GM21717 (cell line): ENCODE data around the gene CT47C1.
A peak's percentile ranks its signal among the peaks of the same experiment; 100 is the strongest.
"Not testable (repeated sequence)": the region's sequence is repeated elsewhere in the genome, so short reads cannot be mapped to it uniquely, and the experiment has no call there.

Source experiments
- ATAC-seq: cut with Tn5 transposase; IDR thresholded peaks from one replicate; pipeline ENCODE4 v1.9.1; 2021; ENCODE audit warnings: mild to moderate bottlenecking, moderate library complexity; ENCODE audit not compliant: unreplicated experiment

CT47C1 gene

GRCh38 chrX:119072744-119073143 is at the start of gene CT47C1:
Gene CT47C1, plus strand, starts transcription at chrX:119072993. Its CDS starts 233 bp downstream, at chrX:119073226.
- no peak for ATAC-seq

- no peak for ATAC-seq
Observed at GRCh38 chrX:119025900-119026299, 46.9 kb upstream of the CT47C1 start.

GRCh38 chrX:119026344-119026743 is 46.4 kb upstream of the CT47C1 start:
- ATAC-seq: not testable (repeated sequence)

GRCh38 chrX:119027960-119028732 is 44.6 kb upstream of the CT47C1 start:
- not testable (repeated sequence) for ATAC-seq

GRCh38 chrX:119028733-119029330 is 44.0 kb upstream of the CT47C1 start:
- ATAC-seq: no peak

GRCh38 chrX:119029656-119030055 is 43.1 kb upstream of the CT47C1 start:
- not testable (repeated sequence) for ATAC-seq

GRCh38 chrX:119030990-119031389 is 41.8 kb upstream of the CT47C1 start:
- no peak for ATAC-seq

GRCh38 chrX:119036107-119037029 is 36.4 kb upstream of the CT47C1 start:
- no peak for ATAC-seq

- ATAC-seq: no peak
Observed at GRCh38 chrX:119040432-119040831, 32.4 kb upstream of the CT47C1 start.

GRCh38 chrX:119041175-119041574 is 31.6 kb upstream of the CT47C1 start:
- no peak for ATAC-seq

GRCh38 chrX:119042040-119042439 is 30.8 kb upstream of the CT47C1 start:
- no peak for ATAC-seq

- no peak for ATAC-seq
Observed at GRCh38 chrX:119042996-119043395, 29.8 kb upstream of the CT47C1 start.

GRCh38 chrX:119045884-119046283 is 26.9 kb upstream of the CT47C1 start:
- no peak for ATAC-seq

GRCh38 chrX:119055687-119056086 is 17.1 kb upstream of the CT47C1 start:
- no peak for ATAC-seq

GRCh38 chrX:119062750-119063374 is 9.9 kb upstream of the CT47C1 start:
- no peak for ATAC-seq

GRCh38 chrX:119063428-119063827 is 9.4 kb upstream of the CT47C1 start:
- no peak for ATAC-seq

GRCh38 chrX:119067023-119067739 is 5.6 kb upstream of the CT47C1 start:
- ATAC-seq: no peak

- ATAC-seq: no peak
Observed at GRCh38 chrX:119069128-119069527, 3.7 kb upstream of the CT47C1 start.

- ATAC-seq: no peak
Observed at GRCh38 chrX:119069762-119070161, 3.0 kb upstream of the CT47C1 start.

- ATAC-seq: peak; percentile 64
Observed at GRCh38 chrX:119071381-119071780, 1.4 kb upstream of the CT47C1 start.
